Osteoblast (primary cell): ENCODE results near the gene TPP1. TPM values are rescaled to one million over a fixed set of nuclear protein-coding genes. Genes with fewer than 3 reads are reported as not detected.

Source experiments
- DNase-seq: peaks from one replicate; pipeline ENCODE4 v3.0.0; 2011; ENCODE audit warnings: low spot score, mixed read lengths; ENCODE audit not compliant: insufficient read length; ENCODE audit errors: missing footprints
- H2AFZ ChIP-seq: 2 replicates; pipeline ENCODE4 v1.6.0; 2011; ENCODE audit warnings: mild to moderate bottlenecking, low read length
- H3K27ac ChIP-seq: 2 replicates; pipeline ENCODE4 v1.5.1; 2011; ENCODE audit warnings: mild to moderate bottlenecking, low read depth, low read length, moderate library complexity
- H3K27me3 ChIP-seq: 2 replicates; pipeline ENCODE4 v1.6.0; 2012; ENCODE audit warnings: mild to moderate bottlenecking, control low read depth, inconsistent platforms, low read length, moderate library complexity; ENCODE audit not compliant: insufficient read depth
- H3K36me3 ChIP-seq: 2 replicates; pipeline ENCODE4 v1.5.1; 2011; ENCODE audit warnings: mild to moderate bottlenecking, low read length, control low read depth, moderate library complexity; ENCODE audit not compliant: insufficient read depth
- H3K4me1 ChIP-seq: 2 replicates; pipeline ENCODE4 v1.5.1; 2011; ENCODE audit warnings: mild to moderate bottlenecking, low read length, control low read depth, moderate library complexity; ENCODE audit not compliant: insufficient read depth
- H3K4me2 ChIP-seq: 2 replicates; pipeline ENCODE4 v1.6.0; 2011; ENCODE audit warnings: mild to moderate bottlenecking, low read length; ENCODE audit not compliant: insufficient read depth
- H3K4me3 ChIP-seq: fragments of 200-600 bp; sonication (generic); 3 replicates; pipeline ENCODE4 v1.5.1; 2012; ENCODE audit warnings: mild to moderate bottlenecking, low read length, inconsistent platforms; ENCODE audit not compliant: insufficient read depth
- H3K79me2 ChIP-seq: 2 replicates; pipeline ENCODE4 v1.6.0; 2012; ENCODE audit warnings: mild to moderate bottlenecking, low read length, control low read depth, inconsistent platforms; ENCODE audit not compliant: insufficient read depth
- H3K9me3 ChIP-seq: 2 replicates; pipeline ENCODE4 v1.5.1; 2011; ENCODE audit warnings: low read depth, low read length, control low read depth
- H4K20me1 ChIP-seq: 2 replicates; pipeline ENCODE4 v1.6.0; 2012; ENCODE audit warnings: mild to moderate bottlenecking, low read length, control low read depth; ENCODE audit not compliant: insufficient read depth
- total RNA-seq: library from RNA; depleted of rRNA; stranded (reverse); fragments of >200 nt; gene quantifications from 2 replicates; pipeline ENCODE4 v1.2.3, GENCODE V29; 2012
- TF ChIP-seq, protein P1 (sequence below): IDR thresholded peaks from 2 replicates; pipeline ENCODE4 v1.5.1; 2011; ENCODE audit warnings: mild to moderate bottlenecking, low read depth, low read length, moderate library complexity; ENCODE audit errors: extremely low read depth

The TPP1 gene
- total RNA-seq, 1 donor = 127 TPM

DNA sequence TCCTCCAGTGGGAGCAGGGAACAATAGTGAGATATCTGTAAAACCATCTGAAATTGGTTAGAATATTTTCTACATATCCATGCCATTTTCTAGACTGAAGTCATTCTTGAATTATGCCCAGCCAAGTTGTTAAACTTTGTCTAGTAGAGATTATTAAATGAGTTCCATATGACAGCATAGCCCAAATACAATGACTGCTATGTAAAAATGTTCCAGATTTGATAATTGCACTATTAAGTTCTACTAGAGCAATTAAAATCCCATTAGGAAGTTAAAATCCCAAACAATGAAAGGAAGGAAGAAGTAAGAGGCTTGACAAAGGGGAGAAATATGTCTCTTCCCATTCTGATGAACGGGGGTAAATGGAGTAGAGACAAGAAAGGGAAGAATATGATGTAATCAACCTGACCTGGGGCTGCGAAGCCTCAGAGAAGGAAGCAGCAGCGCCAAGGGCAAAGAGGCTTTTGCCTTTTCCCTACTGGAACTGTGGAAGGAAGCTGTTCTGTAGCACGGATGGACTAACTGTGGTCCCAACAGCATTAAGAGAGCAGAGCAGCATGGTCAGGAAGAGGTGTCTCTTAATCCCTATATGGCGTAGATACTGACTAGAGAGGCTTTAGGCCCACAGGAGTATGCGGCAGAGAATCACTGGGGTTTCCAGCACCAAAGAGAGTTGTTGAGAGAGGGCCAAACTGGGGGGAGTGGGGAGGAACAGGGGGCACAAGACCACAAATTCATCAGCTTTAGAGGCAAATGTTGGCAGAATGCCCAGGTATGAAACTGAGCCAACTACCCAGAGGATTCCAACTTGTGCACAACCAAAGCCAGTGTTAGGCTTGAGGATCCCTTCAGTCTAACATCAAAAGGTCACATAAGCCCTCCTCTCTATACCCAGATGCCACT lies 42.5 kb downstream of the TPP1 start:
- no peak overlapping the region for H2AFZ ChIP-seq
- no peak overlapping the region for H3K4me3 ChIP-seq
- H3K4me1 ChIP-seq = peaks cover 17% of the 10 kb centered on the region
- no peaks in the 10 kb centered on the region for H3K27me3 ChIP-seq
- TF ChIP-seq, protein P1, sequence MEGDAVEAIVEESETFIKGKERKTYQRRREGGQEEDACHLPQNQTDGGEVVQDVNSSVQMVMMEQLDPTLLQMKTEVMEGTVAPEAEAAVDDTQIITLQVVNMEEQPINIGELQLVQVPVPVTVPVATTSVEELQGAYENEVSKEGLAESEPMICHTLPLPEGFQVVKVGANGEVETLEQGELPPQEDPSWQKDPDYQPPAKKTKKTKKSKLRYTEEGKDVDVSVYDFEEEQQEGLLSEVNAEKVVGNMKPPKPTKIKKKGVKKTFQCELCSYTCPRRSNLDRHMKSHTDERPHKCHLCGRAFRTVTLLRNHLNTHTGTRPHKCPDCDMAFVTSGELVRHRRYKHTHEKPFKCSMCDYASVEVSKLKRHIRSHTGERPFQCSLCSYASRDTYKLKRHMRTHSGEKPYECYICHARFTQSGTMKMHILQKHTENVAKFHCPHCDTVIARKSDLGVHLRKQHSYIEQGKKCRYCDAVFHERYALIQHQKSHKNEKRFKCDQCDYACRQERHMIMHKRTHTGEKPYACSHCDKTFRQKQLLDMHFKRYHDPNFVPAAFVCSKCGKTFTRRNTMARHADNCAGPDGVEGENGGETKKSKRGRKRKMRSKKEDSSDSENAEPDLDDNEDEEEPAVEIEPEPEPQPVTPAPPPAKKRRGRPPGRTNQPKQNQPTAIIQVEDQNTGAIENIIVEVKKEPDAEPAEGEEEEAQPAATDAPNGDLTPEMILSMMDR = no peak
- no peaks in the 10 kb centered on the region for H3K36me3 ChIP-seq
- no peak overlapping the region for H3K27ac ChIP-seq
- H3K9me3 ChIP-seq = no peaks in the 10 kb centered on the region
- no peak for DNase-seq
- no peaks in the 10 kb centered on the region for H3K79me2 ChIP-seq
- H3K4me2 ChIP-seq = peak overlapping the region; percentile 33
- peaks cover 4% of the 10 kb centered on the region for H4K20me1 ChIP-seq

DNA sequence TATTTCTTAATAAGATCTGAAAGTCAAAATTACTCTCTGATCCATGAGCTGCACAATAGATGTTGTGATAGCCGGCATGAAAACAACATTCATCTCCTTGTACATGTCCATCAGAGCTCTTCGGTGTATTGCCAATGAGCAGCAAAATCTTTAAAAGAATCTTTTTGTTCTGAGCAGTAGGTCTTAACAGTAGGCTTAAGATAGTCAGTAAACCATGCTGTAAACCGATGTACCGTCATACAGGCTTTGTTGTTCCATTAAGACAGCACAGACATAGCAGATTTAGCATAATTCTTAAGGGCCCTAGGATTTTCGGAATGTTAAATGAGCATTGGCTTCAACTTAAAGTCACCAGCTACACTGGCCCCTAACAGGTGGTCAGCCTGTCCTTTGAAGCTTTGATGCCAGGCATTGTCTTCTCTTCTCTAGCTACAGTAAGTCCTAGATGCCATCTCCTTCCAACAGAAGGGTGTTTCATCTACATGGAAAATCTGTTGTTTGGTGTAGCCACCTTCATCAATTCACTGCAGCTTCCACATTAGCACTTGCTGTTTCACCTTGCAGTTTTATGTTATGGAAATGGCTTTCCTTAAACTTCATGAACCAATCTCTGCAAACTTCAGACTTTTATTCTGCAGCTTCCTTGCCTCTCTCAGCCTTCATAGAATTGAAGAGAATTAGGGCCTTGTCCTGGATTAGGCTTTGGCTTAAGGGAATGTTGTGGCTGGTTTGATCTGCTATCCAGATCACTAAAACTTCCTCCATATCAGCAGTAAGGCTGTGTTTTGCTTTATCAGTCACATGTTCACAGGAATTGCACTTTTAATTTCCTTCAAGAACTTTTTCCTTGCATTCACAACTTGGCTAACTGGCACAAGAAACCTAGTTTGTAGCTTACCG lies 44.2 kb downstream of the TPP1 start:
- no peaks in the 10 kb centered on the region for H3K36me3 ChIP-seq
- TF ChIP-seq, protein P1 = no peak
- no peaks in the 10 kb centered on the region for H3K9me3 ChIP-seq
- no peak for DNase-seq
- no peaks in the 10 kb centered on the region for H3K27me3 ChIP-seq
- H3K4me3 ChIP-seq = no peak overlapping the region
- H3K4me2 ChIP-seq = no peak overlapping the region
- H3K79me2 ChIP-seq = no peaks in the 10 kb centered on the region
- peaks cover 12% of the 10 kb centered on the region for H4K20me1 ChIP-seq
- no peak overlapping the region for H2AFZ ChIP-seq
- peaks cover 18% of the 10 kb centered on the region for H3K4me1 ChIP-seq
- no peak overlapping the region for H3K27ac ChIP-seq

DNA sequence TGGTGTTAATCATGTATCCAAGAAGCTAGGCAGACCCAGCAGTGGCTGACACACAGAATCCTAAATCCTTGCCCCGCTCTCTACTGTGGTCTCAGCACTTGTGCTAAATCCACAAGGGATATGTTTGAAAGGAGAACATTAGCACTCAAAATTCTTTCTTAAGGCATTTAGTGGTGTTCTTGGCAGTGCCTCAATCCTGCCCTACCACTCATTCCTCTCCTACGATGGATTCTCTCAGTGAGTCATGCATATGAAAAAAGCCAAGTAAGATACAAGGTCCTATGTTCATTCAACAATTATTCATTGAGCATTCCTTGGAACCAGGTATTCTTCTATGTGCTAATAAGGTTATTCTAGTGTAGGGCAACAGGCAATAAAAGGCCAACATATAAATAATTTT lies 47.0 kb downstream of the TPP1 start:
- Histone ChIP-seq H4K20me1 (peaks cover 12% of the 10 kb centered on the region), H3K79me2 (no peaks in the 10 kb centered on the region), H3K27ac (no peak overlapping the region), H3K9me3 (no peaks in the 10 kb centered on the region), H3K36me3 (no peaks in the 10 kb centered on the region), H3K4me2 (peak overlapping the region; percentile 36), H3K4me1 (peaks cover 23% of the 10 kb centered on the region), H3K4me3 (no peak overlapping the region), H2AFZ (no peak overlapping the region), H3K27me3 (no peaks in the 10 kb centered on the region)
- DNase-seq = peak; percentile 95
- TF ChIP-seq, protein P1 = no peak
